Heart right ventricle (tissue), 16 donors: ENCODE data around the gene BTNL2. TPM values are rescaled to one million over a fixed set of nuclear protein-coding genes. Genes with fewer than 3 reads are reported as not detected.

Source experiments
- ATAC-seq, 8 donors: fragments of 200-7000 bp; cut with Tn5 transposase; one replicate each; pipeline ENCODE4 v1.9.1; 2020; ENCODE audit warnings: mild to moderate bottlenecking in 8 of 8, moderate library complexity in 8 of 8, moderate number of reproducible peaks in 1 of 8
- DNase-seq, 2 donors: peaks; one replicate each; pipeline ENCODE4 v3.0.0-alpha.2; 2020
- H3K27ac ChIP-seq, 10 donors: fragments of 200-600 bp; sonication (generic) in 2 of 10; one replicate each; pipeline versions ENCODE4 v1.5.0 to v1.8.0; 2020 to 2022; ENCODE audit warnings: mild to moderate bottlenecking in 3 of 10
- H3K27me3 ChIP-seq, 7 donors: fragments of 200-600 bp; one replicate each; pipeline ENCODE4 v1.8.0; 2021 to 2022; ENCODE audit warnings: mild to moderate bottlenecking in 2 of 7
- H3K36me3 ChIP-seq, 9 donors: fragments of 200-600 bp; sonication (generic) in 1 of 9; one replicate each; pipeline versions ENCODE4 v1.5.0 to v1.8.0; 2020 to 2022; ENCODE audit warnings: mild to moderate bottlenecking in 2 of 9
- H3K4me1 ChIP-seq, 9 donors: fragments of 200-600 bp; sonication (generic) in 1 of 9; one replicate each; pipeline versions ENCODE4 v1.5.0 to v1.8.0; 2020 to 2022; ENCODE audit warnings: mild to moderate bottlenecking in 4 of 9
- H3K4me3 ChIP-seq, 10 donors: fragments of 200-600 bp; sonication (generic) in 2 of 10; one replicate each; pipeline versions ENCODE4 v1.5.0 to v1.8.0; 2020 to 2022; ENCODE audit warnings: mild to moderate bottlenecking in 7 of 10, moderate library complexity in 2 of 10
- H3K9me3 ChIP-seq, 11 donors: fragments of 200-600 bp in 10 of 11; sonication (generic) in 2 of 11; one replicate each; pipeline versions ENCODE4 v1.5.0 to v1.8.0; 2013 to 2022; ENCODE audit warnings: mild to moderate bottlenecking in 2 of 11, control low read depth in 1 of 11, moderate library complexity in 1 of 11
- CTCF ChIP-seq, 9 donors: fragments of 200-600 bp; sonication (generic) in 2 of 9; IDR thresholded peaks; one replicate each; pipeline versions ENCODE4 v1.5.0 to v1.8.0; 2021 to 2022; ENCODE audit warnings: antibody characterized with exemption in 9 of 9, mild to moderate bottlenecking in 5 of 9, moderate library complexity in 1 of 9
- WGBS, 2 donors: extraction: QIAGEN DNeasy Blood & Tissue Kit; methylation state at CpG; one replicate each; pipeline ENCODE4 v1.1.7; 2013; ENCODE audit warnings: inconsistent platforms in 1 of 2; 5-methylcytosine and 5-hydroxymethylcytosine counted together
- intact Hi-C, 10 donors: fragments of 100-400 bp; cut with DNase I; formaldehyde crosslinking; loops; one replicate each; pipeline versions ENCODE4 v1.11.1 to v1.14.2; 2022
- polyA plus RNA-seq, 2 donors: library from polyadenylated mRNA; stranded (reverse); fragments of 200-250 nt; gene quantifications; one replicate each; pipeline ENCODE4 v1.2.3, GENCODE V29; 2013
- total RNA-seq, 10 donors: library from RNA; stranded (reverse); fragmentation: NEBNext Ultra II Directional in 3 of 10; extraction: Animal tissue kit (Norgen Biotek cat#: 25700) in 3 of 10; gene quantifications; one replicate each; pipeline versions ENCODE4 v1.2.1 to v1.2.4, GENCODE V29; 2021 to 2023
- donor health status: Arrhythmogenic right ventricular cardiomyopathy.
- donor health status: ischemic (EF 13 %, LVEDD 7.1; RV severe dilation, severe dysfunction).
- donor health status: healthy with polysubstance abuse.
- donor health status: DM: no; HTN: yes; CAD: no.
- donor health status: DM: no; HTN: no; CAD: no.
- donor health status: ischemic (EF 25% LVEDD 6.9; RV normal size, moderate dysfunction).
- donor health status: ischemic (EF 25% LVEDD 5.7; RV mildly dilated, moderate dysfunction).
- donor health status: healthy.
- donor health status: DM: yes; HTN: yes; CAD: no.
- donor health status: Ischemic cardiomyopathy.
- donor health status: ischemic (EF 35%, LVEDD 5.7; RV mildly dilated, moderate dysfunction).
- donor health status: nonischemic (EF 11% LVEDD 7.7; RV severe dilation, severe dysfunction).
- donor health status: DM: yes; HTN: yes; CAD: no.
- donor health status: PGD.
- donor health status: ischemic (EF 29% LVEDD 5.4; RV normal size, mild dysfunction).
- donor health status: nonischemic (EF 23%, LVEDD 6.1; RV moderate dilation, normal function).

BTNL2 gene
- total and polyA plus RNA-seq, 12 donors: not detected

DNA sequence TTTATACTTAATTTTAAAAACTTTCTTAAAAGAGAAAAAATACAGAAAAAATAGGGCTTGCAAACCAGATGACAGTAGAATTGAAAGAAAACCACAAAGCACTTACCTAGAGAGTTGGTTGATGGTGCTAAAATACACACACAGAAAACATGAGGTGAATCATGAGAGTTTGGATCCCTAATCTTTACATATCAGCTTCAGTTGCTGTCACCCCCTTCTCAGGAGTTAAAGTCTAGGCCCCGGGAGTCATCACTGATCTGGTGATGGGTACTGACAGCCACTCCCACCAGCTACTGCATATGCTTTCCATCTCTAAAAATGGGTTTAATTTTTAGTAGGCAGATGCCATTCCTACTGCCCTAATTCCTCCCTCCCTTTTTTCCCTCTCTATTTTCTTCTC is 52.0 kb downstream of the BTNL2 start:
- H3K36me3 ChIP-seq: no peaks in the 10 kb centered on the region
- no peaks in the 10 kb centered on the region for H3K27me3 ChIP-seq
- no peak overlapping the region for H3K27ac ChIP-seq
- H3K4me1 ChIP-seq: no peaks in the 10 kb centered on the region
- DNase-seq (no peak), ATAC-seq (no peak)
- no peak overlapping the region for H3K4me3 ChIP-seq
- intact Hi-C loops: no loop called here
- TF ChIP-seq CTCF (IDR thresholded peaks at IDR 0.05): no peak
- no peaks in the 10 kb centered on the region for H3K9me3 ChIP-seq
- WGBS, 2 donors: 38 to 45% methylated on average over 1 of the region's 1 CpG

GRCh38 chr6:32353348-32353747 is 53.6 kb downstream of the BTNL2 start:
- Histone ChIP-seq H3K36me3 (no peaks in the 10 kb centered on the region), H3K9me3 (no peaks in the 10 kb centered on the region), H3K4me3 (no peak overlapping the region), H3K27ac (no peak overlapping the region), H3K27me3 (peaks cover 0 to 11% (median 0%) of the 10 kb centered on the region in 7 donors), H3K4me1 (no peaks in the 10 kb centered on the region)
- intact Hi-C loops: no loop called here
- WGBS, 2 donors: 84% methylated on average over 2 of the region's 2 CpGs
- TF ChIP-seq CTCF (IDR thresholded peaks at IDR 0.05): no peak
- DNase-seq: no peak
- ATAC-seq: no peak

Other genes with a start within 250 kb of the BTNL2 start
- 10 to 100 TPM in 1 of 10 donors, 1 to 10 TPM in 9; 6.8 to 11.3 (median 8.4) TPM for gene EGFL8, start 242.6 kb downstream of the BTNL2 start, total RNA-seq
- 10 to 100 TPM in 1 of 2 donors, 1 to 10 TPM in 1; 6.7 to 32.8 TPM for gene EGFL8, start 242.6 kb downstream of the BTNL2 start, polyA plus RNA-seq
- gene AGPAT1, start 231.1 kb downstream of the BTNL2 start, total RNA-seq: 10 to 100 TPM; 39.0 to 63.1 (median 47.4) TPM
- 10 to 100 TPM; 50.8 to 56.3 TPM for gene AGPAT1, start 231.1 kb downstream of the BTNL2 start, polyA plus RNA-seq
- gene RNF5, start 228.8 kb downstream of the BTNL2 start, total RNA-seq: 100 to 1,000 TPM in 1 of 10 donors, 10 to 100 TPM in 9; 75.5 to 122 (median 82.7) TPM
- gene RNF5, start 228.8 kb downstream of the BTNL2 start, polyA plus RNA-seq: 100 to 1,000 TPM in 1 of 2 donors, 10 to 100 TPM in 1; 53.0 to 132 TPM
- 1 to 10 TPM in 9 of 10 donors, under 1 TPM in 1; 0.75 to 5.1 (median 2.9) TPM for gene AGER, start 222.9 kb downstream of the BTNL2 start, total RNA-seq
- 1 to 10 TPM; 3.1 to 5.5 TPM for gene AGER, start 222.9 kb downstream of the BTNL2 start, polyA plus RNA-seq
- 10 to 100 TPM; 32.8 to 50.9 (median 44.1) TPM for gene PBX2, start 217.0 kb downstream of the BTNL2 start, total RNA-seq
- gene PBX2, start 217.0 kb downstream of the BTNL2 start, polyA plus RNA-seq: 10 to 100 TPM; 25.6 to 55.4 TPM
- 10 to 100 TPM in 1 of 10 donors, 1 to 10 TPM in 9; 2.4 to 28.0 (median 4.4) TPM for gene GPSM3, start 214.5 kb downstream of the BTNL2 start, total RNA-seq
- gene GPSM3, start 214.5 kb downstream of the BTNL2 start, polyA plus RNA-seq: 1 to 10 TPM; 5.8 to 6.2 TPM
- gene NOTCH4, start 183.1 kb downstream of the BTNL2 start, total RNA-seq: 10 to 100 TPM; 17.4 to 46.3 (median 23.3) TPM
- 100 to 1,000 TPM in 1 of 2 donors, 10 to 100 TPM in 1; 33.0 to 123 TPM for gene NOTCH4, start 183.1 kb downstream of the BTNL2 start, polyA plus RNA-seq
- gene TSBP1, start 35.3 kb downstream of the BTNL2 start, total RNA-seq: not detected
- not detected for gene TSBP1, start 35.3 kb downstream of the BTNL2 start, polyA plus RNA-seq
- 100 to 1,000 TPM in 4 of 10 donors, 10 to 100 TPM in 6; 32.0 to 846 (median 94.7) TPM for gene HLA-DRA, start 32.7 kb upstream of the BTNL2 start, total RNA-seq
- 10 to 100 TPM; 49.7 to 93.5 TPM for gene HLA-DRA, start 32.7 kb upstream of the BTNL2 start, polyA plus RNA-seq
- 100 to 1,000 TPM in 1 of 10 donors, 10 to 100 TPM in 8, 1 to 10 TPM in 1; 5.8 to 109 (median 48.8) TPM for gene HLA-DRB5, start 123.1 kb upstream of the BTNL2 start, total RNA-seq
- 1 to 10 TPM in 1 of 2 donors, under 1 TPM in 1; 0.29 to 3.0 TPM for gene HLA-DRB5, start 123.1 kb upstream of the BTNL2 start, polyA plus RNA-seq
- gene HLA-DRB1, start 182.7 kb upstream of the BTNL2 start, total RNA-seq: 100 to 1,000 TPM in 3 of 10 donors, 10 to 100 TPM in 7; 29.2 to 313 (median 76.4) TPM
- 10 to 100 TPM; 28.8 to 83.7 TPM for gene HLA-DRB1, start 182.7 kb upstream of the BTNL2 start, polyA plus RNA-seq
- 100 to 1,000 TPM in 1 of 10 donors, 10 to 100 TPM in 7, 1 to 10 TPM in 2; 1.3 to 136 (median 16.2) TPM for gene HLA-DQA1, start 230.2 kb upstream of the BTNL2 start, total RNA-seq
- gene HLA-DQA1, start 230.2 kb upstream of the BTNL2 start, polyA plus RNA-seq: 1 to 10 TPM; 5.9 to 9.6 TPM